ENCODE measurements around the gene EPS8L2.

Gene EPS8L2

DNA sequence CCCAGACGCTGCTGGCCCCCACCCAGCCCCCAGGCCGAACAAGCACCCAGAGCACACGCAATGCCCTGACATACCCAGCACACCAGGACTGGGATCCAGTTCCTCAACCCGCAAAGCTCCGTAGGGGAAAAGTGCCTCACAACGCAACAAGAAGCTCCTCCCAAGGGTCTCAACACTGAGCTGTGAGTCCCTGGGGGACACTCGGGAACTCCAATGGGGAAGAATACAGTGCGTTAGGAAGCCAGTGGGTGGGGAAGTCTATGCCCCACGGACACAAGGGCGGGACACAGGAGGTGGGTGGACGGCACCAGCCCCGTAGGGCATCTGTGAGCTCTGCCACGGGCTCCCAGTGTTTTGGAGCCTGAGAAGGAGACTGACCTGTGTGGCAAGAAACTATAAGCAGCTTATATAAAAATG is 12.6 kb upstream of the EPS8L2 start:
- no peaks in the 10 kb centered on the region for H3K9me3 ChIP-seq (ENCODE audit: low read depth, low read length)
- peak overlapping the region; percentile 48 for H3K27ac ChIP-seq
- H3K4me3 ChIP-seq = peak overlapping the region; percentile 97
- peak overlapping the region; percentile 51 for H3K9ac ChIP-seq (ENCODE audit: insufficient read length)
- peaks cover 11% of the 10 kb centered on the region for H3K36me3 ChIP-seq (ENCODE audit: insufficient read depth, low read length)
- no peak for DNase-seq (ENCODE audit: low read depth, low spot score)
- TF ChIP-seq EZH2 (IDR thresholded peaks at IDR 0.05) (no peak), POLR2AphosphoS5 (IDR thresholded peaks at IDR 0.05; ENCODE audit: borderline replicate concordance, low read depth, low read length) (no peak), FOXP2 (optimal IDR thresholded peaks at IDR 0.05; ENCODE audit: control extremely low read depth, extremely low read length, insufficient read depth) (no peak)

GRCh38 chr11:693887-694562 is 12.0 kb upstream of the EPS8L2 start:
- no peaks in the 10 kb centered on the region for H3K9me3 ChIP-seq (ENCODE audit: low read depth, low read length)
- peak overlapping the region; percentile 48 for H3K27ac ChIP-seq
- no peak for TF ChIP-seq POLR2AphosphoS5 (IDR thresholded peaks at IDR 0.05; ENCODE audit: borderline replicate concordance, low read depth, low read length)
- TF ChIP-seq EZH2 (IDR thresholded peaks at IDR 0.05) = no peak
- no peak for TF ChIP-seq FOXP2 (optimal IDR thresholded peaks at IDR 0.05; ENCODE audit: control extremely low read depth, extremely low read length, insufficient read depth)
- peaks cover 5% of the 10 kb centered on the region for H3K36me3 ChIP-seq (ENCODE audit: insufficient read depth, low read length)
- peak overlapping the region; percentile 51 for H3K9ac ChIP-seq (ENCODE audit: insufficient read length)
- peak overlapping the region; percentile 97 for H3K4me3 ChIP-seq
- no peak for DNase-seq (ENCODE audit: low read depth, low spot score)

DNA sequence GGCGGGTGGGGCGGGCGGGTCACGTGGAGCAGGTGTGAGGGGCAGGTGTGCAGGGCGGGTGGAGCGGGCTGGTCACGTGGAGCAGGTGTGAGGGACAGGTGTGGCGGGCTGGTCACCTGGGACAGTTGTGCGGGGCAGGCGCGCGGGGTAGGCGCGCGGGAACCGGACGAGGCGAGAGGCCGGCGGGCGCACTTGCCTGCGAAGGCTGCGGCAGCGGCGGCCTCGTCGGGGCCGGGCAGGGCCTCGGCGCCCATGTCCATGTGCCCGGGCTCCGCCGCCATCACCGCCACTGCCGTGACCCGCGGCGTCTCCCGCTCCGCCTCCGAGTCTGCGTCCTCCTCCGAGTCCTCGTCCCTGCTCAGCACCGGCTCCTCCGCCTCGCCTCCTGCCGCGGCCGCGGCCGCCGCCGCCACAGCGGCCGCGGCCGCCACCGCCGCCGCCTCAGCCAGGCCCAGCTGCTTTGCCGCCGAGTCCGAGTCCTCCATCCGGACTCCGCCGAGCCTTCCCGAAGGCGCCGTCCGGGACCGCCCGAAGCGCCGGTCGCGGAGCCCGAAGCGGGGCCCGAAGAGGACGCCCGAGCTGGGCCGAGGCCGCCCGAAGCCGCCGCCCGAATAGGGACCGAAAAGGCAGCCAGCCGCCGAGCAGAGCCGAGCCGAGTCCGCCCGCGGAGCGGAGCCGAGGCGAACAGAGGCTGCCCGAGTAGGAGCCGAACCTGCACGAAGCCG is 11.3 kb upstream of the EPS8L2 start, which contains the start of gene DEAF1:
Gene DEAF1, minus strand, starts transcription at position 660 of the 725 bp plus-strand sequence. Its CDS starts 175 bp downstream, at position 485.
- peak; percentile 62; the same call in 1 of the 2 replicates for TF ChIP-seq POLR2AphosphoS5 (IDR thresholded peaks at IDR 0.05; ENCODE audit: borderline replicate concordance, low read depth, low read length)
- TF ChIP-seq FOXP2 (optimal IDR thresholded peaks at IDR 0.05; ENCODE audit: control extremely low read depth, extremely low read length, insufficient read depth) = no peak

GRCh38 chr11:695288-695537 is 10.8 kb upstream of the EPS8L2 start:
- TF ChIP-seq FOXP2 (optimal IDR thresholded peaks at IDR 0.05; ENCODE audit: control extremely low read depth, extremely low read length, insufficient read depth) = no peak
- TF ChIP-seq EZH2 (IDR thresholded peaks at IDR 0.05) = no peak
- TF ChIP-seq POLR2AphosphoS5 (IDR thresholded peaks at IDR 0.05; ENCODE audit: borderline replicate concordance, low read depth, low read length) = no peak
- no peak for DNase-seq (ENCODE audit: low read depth, low spot score)
- H3K4me3 ChIP-seq = peak overlapping the region; percentile 97
- no peaks in the 10 kb centered on the region for H3K9me3 ChIP-seq (ENCODE audit: low read depth, low read length)
- peak overlapping the region; percentile 100 for H3K27ac ChIP-seq
- no peaks in the 10 kb centered on the region; the same call in 1 of the 2 replicates for H3K36me3 ChIP-seq (ENCODE audit: insufficient read depth, low read length)
- peak overlapping the region; percentile 100 for H3K9ac ChIP-seq (ENCODE audit: insufficient read length)

More for the DNA sequence above, 11.3 kb upstream of the EPS8L2 start, which contains the start of gene DEAF1:
- peaks cover 2% of the 10 kb centered on the region for H3K36me3 ChIP-seq (ENCODE audit: insufficient read depth, low read length)
- peak within 1 kb of the TSS; percentile 97 for H3K4me3 ChIP-seq
- peak within 1 kb of the TSS; percentile 100 for H3K27ac ChIP-seq
- no peaks in the 10 kb centered on the region for H3K9me3 ChIP-seq (ENCODE audit: low read depth, low read length)
- peak within 1 kb of the TSS; percentile 100 for H3K9ac ChIP-seq (ENCODE audit: insufficient read length)
- DNase-seq (ENCODE audit: low read depth, low spot score) = peak; percentile 57

DNA sequence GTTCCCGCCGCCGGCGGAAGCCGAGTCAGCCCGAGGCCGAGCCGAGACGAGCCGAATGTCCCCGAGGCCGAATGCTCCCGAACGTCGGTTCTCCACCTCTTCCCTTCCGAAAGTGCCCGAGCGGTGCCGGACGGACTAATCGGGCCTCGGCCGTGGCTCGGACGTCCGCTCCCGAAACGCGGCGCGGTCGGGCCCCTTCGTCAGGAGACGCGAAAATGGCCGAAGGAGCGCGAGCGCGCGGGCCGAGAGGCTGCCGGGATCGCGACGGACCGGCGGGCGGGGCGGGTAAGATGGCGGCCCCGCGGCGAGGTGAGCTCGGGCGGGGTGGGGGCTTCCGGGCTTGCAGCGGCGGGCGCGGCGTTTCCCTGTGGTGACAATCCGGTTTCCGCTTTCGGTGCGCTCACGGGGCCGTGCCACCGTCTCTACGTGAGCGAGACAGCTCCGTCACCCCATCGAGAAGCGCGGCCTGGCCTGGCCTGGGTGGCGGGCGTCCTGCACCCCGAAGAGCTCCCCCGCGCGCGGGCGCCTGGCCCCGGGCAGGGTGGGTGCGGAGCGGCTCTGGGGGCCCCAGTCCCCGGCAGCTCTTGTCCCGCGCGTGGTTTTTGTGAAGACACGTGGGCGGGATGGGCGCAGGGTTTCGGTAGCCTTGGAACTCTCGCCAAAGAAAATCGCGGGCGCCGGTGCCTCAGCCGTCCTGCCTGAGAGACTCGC is 10.3 kb upstream of the EPS8L2 start, which contains the start of gene TMEM80:
Gene TMEM80, plus strand, starts transcription at position 279 of the 711 bp plus-strand sequence. Its CDS starts 12 bp downstream, at position 291.
- H3K4me3 ChIP-seq = peak within 1 kb of the TSS; percentile 97
- H3K9ac ChIP-seq (ENCODE audit: insufficient read length) = peak within 1 kb of the TSS; percentile 100
- H3K36me3 ChIP-seq (ENCODE audit: insufficient read depth, low read length) = no peaks in the 10 kb centered on the region; the same call in 1 of the 2 replicates
- H3K9me3 ChIP-seq (ENCODE audit: low read depth, low read length) = no peaks in the 10 kb centered on the region
- peak; percentile 70 for DNase-seq (ENCODE audit: low read depth, low spot score)
- H3K27ac ChIP-seq = peak within 1 kb of the TSS; percentile 100
- TF ChIP-seq EZH2 (IDR thresholded peaks at IDR 0.05) (no peak), FOXP2 (optimal IDR thresholded peaks at IDR 0.05; ENCODE audit: control extremely low read depth, extremely low read length, insufficient read depth) (peak; percentile 28), POLR2AphosphoS5 (IDR thresholded peaks at IDR 0.05; ENCODE audit: borderline replicate concordance, low read depth, low read length) (peak; percentile 81)

DNA sequence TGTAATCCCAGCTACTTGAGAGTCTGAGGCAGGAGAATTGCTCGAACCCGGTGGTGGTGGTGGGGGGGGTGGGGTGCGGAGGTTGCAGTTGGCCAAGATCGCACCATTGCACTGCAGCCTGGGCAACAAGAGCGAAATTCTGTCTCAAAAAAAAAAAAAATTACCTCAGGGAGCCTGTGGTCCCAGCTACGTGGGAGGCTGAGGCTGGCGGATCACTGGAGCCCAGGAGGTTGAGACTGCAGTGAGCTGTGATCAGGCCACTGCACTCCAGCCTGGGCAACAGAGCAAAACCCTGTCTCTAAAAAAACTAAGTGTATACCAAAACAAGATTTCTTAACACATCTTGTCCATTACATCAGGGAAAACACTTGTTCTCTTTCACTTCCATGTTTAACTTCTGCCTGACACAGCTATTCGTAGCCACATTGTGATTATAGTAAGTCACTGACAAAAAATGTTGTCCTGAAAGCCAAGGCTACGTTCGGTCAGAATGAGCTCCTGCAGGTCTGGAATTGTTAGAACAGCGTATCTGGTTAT is 9.0 kb upstream of the EPS8L2 start:
- TF ChIP-seq FOXP2 (optimal IDR thresholded peaks at IDR 0.05; ENCODE audit: control extremely low read depth, extremely low read length, insufficient read depth) (no peak), EZH2 (IDR thresholded peaks at IDR 0.05) (no peak), POLR2AphosphoS5 (IDR thresholded peaks at IDR 0.05; ENCODE audit: borderline replicate concordance, low read depth, low read length) (no peak)
- no peak for DNase-seq (ENCODE audit: low read depth, low spot score)
- peak overlapping the region; percentile 97 for H3K4me3 ChIP-seq
- H3K27ac ChIP-seq = peak overlapping the region; percentile 43
- H3K9ac ChIP-seq (ENCODE audit: insufficient read length) = peak overlapping the region; percentile 8
- no peaks in the 10 kb centered on the region for H3K36me3 ChIP-seq (ENCODE audit: insufficient read depth, low read length)
- H3K9me3 ChIP-seq (ENCODE audit: low read depth, low read length) = no peaks in the 10 kb centered on the region

GRCh38 chr11:697811-698311 is 8.2 kb upstream of the EPS8L2 start:
- DNase-seq (ENCODE audit: low read depth, low spot score) = no peak
- no peak overlapping the region for H3K4me3 ChIP-seq
- peak overlapping the region; percentile 8 for H3K9ac ChIP-seq (ENCODE audit: insufficient read length)
- no peaks in the 10 kb centered on the region for H3K9me3 ChIP-seq (ENCODE audit: low read depth, low read length)
- H3K36me3 ChIP-seq (ENCODE audit: insufficient read depth, low read length) = no peaks in the 10 kb centered on the region
- peak overlapping the region; percentile 43 for H3K27ac ChIP-seq
- TF ChIP-seq POLR2AphosphoS5 (IDR thresholded peaks at IDR 0.05; ENCODE audit: borderline replicate concordance, low read depth, low read length) (no peak), FOXP2 (optimal IDR thresholded peaks at IDR 0.05; ENCODE audit: control extremely low read depth, extremely low read length, insufficient read depth) (no peak)
